ENCODE results near the gene IL22RA1. TPM values are rescaled to one million over a fixed set of nuclear protein-coding genes. Genes with fewer than 3 reads are reported as not detected.

The IL22RA1 gene
- total and polyA plus RNA-seq, 9 of the 15 experiments (the other 6 are each of a cell fraction or from before 2014, with no cell fraction given): not detected

DNA sequence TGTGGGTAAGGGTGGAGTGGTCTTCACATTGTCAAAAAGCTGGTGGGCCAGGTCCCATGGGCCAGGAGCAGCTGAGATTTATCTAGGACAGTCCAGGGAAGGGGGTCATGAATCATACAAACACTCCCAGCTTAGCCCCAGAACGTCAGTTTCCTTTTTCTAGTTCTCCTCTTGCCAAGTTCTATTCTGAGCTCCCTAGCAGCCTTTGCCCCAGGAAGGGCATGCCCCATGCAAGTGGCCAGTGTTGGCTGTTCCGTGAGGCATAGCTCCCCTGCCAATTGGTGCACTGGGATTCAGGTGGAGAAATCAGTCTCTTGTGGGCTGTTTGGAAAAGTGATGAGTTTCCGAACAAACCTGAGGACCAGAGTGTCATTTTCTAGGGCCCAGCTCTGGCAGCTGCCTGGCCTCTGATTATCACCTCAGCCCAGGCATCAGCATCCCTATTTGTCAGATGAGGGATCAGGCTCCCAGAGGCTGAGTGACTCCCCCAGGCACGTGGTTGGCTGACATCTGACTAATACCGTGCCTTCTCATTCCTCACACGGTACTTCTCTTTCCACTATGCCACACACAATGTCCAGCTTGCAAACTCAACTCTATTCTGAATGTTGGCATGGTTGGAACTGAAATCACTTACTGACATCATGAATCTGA is 16.8 kb downstream of the IL22RA1 start (continued):
- TF ChIP-seq ZNF639 (CRISPR knock-in tag; conservative IDR thresholded peaks at IDR 0.05 in 1 of 2, IDR thresholded peaks at IDR 0.05 in 1 of 2) (no peak), KAT2B (IDR thresholded peaks at IDR 0.05; ENCODE audit: low read depth, low read length) (no peak), KLF16 (IDR thresholded peaks at IDR 0.05) (no peak), ZFP36 (IDR thresholded peaks at IDR 0.05; ENCODE audit: low read depth, low read length, partially characterized antibody) (no peak), BMI1 (IDR thresholded peaks at IDR 0.05; ENCODE audit: low read length) (no peak), SFPQ (IDR thresholded peaks at IDR 0.05; ENCODE audit: low read depth, low read length) (no peak), TCF7L2 (IDR thresholded peaks at IDR 0.05; ENCODE audit: low read depth, low read length) (no peak), IRF2 (CRISPR knock-in tag; IDR thresholded peaks at IDR 0.05) (no peak), SMARCA5 (IDR thresholded peaks at IDR 0.05) (no peak), ZBTB9 (CRISPR knock-in tag; IDR thresholded peaks at IDR 0.05) (no peak), HMG20B (CRISPR knock-in tag; IDR thresholded peaks at IDR 0.05) (no peak), FOXK2 (conservative IDR thresholded peaks at IDR 0.05 in 1 of 2, IDR thresholded peaks at IDR 0.05 in 1 of 2; ENCODE audit: low read depth in 2 of 2) (no peak), ZEB2 (IDR thresholded peaks at IDR 0.05) (no peak), MYC (IDR thresholded peaks at IDR 0.05; ENCODE audit: low read depth, low read length) (0 out of 2 replicates have a peak, but pooled peaks have one; percentile 28), MYC (CRISPR knock-in tag; IDR thresholded peaks at IDR 0.05; ENCODE audit: borderline replicate concordance, low read depth) (no peak)
- TF ChIP-seq, protein P1, sequence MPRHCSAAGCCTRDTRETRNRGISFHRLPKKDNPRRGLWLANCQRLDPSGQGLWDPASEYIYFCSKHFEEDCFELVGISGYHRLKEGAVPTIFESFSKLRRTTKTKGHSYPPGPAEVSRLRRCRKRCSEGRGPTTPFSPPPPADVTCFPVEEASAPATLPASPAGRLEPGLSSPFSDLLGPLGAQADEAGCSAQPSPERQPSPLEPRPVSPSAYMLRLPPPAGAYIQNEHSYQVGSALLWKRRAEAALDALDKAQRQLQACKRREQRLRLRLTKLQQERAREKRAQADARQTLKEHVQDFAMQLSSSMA (CRISPR knock-in tag; IDR thresholded peaks at IDR 0.05): no peak

Measured in K562 (cell line).